Ovary (tissue), 3 donors: ENCODE measurements around the gene ITIH6.

Experiments used
- EP300 ChIP-seq: sonication (generic); formaldehyde crosslinking; IDR thresholded peaks from one replicate; pipeline ENCODE4 v1.6.1; 2017; ENCODE audit warnings: antibody characterized with exemption
- POLR2A ChIP-seq: fragments of 450-650 bp; IDR thresholded peaks from one replicate; pipeline ENCODE4 v1.6.1; 2017; ENCODE audit warnings: antibody characterized with exemption, mild to moderate bottlenecking, moderate library complexity
- TF ChIP-seq, protein P1 (sequence below), 3 donors: fragments of 450-650 bp in 2 of 3; fragments of 200-600 bp in 1 of 3; IDR thresholded peaks; one replicate each; pipeline versions ENCODE4 v1.5.1 to v1.8.0; 2016 to 2022; ENCODE audit warnings: antibody characterized with exemption in 3 of 3, mild to moderate bottlenecking in 1 of 3
- donor health status: DM: no; HTN: no; CAD: no.

DNA sequence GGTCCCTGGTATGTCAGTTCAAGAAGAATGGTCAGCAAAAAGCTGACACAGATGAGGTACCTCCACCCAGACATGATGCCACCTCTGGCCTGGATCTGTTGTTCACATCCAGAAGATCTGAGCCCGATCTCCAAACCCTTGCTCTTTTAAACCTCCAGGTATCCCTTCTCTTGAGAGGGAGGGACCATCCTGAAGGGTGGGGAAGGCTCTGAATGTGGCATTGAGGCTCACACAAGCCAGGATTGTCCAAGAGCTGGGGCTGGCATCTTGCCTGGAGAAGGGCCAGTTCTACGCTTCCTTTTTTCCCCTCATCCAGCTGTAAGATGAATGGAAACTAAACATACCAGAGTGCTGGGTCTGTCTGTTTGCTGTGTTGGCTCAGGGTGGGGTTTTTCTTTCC is at the start of gene ITIH6:
- TF ChIP-seq, protein P1, sequence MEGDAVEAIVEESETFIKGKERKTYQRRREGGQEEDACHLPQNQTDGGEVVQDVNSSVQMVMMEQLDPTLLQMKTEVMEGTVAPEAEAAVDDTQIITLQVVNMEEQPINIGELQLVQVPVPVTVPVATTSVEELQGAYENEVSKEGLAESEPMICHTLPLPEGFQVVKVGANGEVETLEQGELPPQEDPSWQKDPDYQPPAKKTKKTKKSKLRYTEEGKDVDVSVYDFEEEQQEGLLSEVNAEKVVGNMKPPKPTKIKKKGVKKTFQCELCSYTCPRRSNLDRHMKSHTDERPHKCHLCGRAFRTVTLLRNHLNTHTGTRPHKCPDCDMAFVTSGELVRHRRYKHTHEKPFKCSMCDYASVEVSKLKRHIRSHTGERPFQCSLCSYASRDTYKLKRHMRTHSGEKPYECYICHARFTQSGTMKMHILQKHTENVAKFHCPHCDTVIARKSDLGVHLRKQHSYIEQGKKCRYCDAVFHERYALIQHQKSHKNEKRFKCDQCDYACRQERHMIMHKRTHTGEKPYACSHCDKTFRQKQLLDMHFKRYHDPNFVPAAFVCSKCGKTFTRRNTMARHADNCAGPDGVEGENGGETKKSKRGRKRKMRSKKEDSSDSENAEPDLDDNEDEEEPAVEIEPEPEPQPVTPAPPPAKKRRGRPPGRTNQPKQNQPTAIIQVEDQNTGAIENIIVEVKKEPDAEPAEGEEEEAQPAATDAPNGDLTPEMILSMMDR (IDR thresholded peaks at IDR 0.05), result no peak
- TF ChIP-seq POLR2A (no peak), EP300 (no peak)
